ENCODE measurements around the gene GLB1L2. TPM values are rescaled to one million over a fixed set of nuclear protein-coding genes. Genes with fewer than 3 reads are reported as not detected.

The GLB1L2 gene
- total and polyA plus RNA-seq, 2 experiments from 2014 or later: 3.3 to 12.3 TPM

DNA sequence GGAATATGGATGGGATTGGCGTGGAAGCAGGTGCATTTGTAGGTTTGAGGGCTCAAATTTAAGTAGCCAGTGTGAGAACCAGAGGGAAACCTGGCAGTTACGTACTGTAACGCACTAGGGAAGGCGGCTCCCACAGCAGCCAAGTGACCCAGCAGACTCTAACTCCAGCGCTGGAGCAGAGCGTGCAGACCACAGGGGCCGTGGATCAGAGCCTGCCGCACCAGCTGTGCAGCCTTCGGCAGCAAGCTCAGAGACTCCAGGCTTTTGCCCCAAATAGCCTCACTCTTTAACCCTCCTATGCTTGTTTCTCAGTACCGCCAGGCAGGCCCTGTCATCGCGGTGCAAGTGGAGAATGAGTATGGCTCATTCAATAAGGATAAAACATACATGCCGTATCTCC, 43.3 kb upstream of the GLB1L2 start (continued):
- TF ChIP-seq, protein P1, sequence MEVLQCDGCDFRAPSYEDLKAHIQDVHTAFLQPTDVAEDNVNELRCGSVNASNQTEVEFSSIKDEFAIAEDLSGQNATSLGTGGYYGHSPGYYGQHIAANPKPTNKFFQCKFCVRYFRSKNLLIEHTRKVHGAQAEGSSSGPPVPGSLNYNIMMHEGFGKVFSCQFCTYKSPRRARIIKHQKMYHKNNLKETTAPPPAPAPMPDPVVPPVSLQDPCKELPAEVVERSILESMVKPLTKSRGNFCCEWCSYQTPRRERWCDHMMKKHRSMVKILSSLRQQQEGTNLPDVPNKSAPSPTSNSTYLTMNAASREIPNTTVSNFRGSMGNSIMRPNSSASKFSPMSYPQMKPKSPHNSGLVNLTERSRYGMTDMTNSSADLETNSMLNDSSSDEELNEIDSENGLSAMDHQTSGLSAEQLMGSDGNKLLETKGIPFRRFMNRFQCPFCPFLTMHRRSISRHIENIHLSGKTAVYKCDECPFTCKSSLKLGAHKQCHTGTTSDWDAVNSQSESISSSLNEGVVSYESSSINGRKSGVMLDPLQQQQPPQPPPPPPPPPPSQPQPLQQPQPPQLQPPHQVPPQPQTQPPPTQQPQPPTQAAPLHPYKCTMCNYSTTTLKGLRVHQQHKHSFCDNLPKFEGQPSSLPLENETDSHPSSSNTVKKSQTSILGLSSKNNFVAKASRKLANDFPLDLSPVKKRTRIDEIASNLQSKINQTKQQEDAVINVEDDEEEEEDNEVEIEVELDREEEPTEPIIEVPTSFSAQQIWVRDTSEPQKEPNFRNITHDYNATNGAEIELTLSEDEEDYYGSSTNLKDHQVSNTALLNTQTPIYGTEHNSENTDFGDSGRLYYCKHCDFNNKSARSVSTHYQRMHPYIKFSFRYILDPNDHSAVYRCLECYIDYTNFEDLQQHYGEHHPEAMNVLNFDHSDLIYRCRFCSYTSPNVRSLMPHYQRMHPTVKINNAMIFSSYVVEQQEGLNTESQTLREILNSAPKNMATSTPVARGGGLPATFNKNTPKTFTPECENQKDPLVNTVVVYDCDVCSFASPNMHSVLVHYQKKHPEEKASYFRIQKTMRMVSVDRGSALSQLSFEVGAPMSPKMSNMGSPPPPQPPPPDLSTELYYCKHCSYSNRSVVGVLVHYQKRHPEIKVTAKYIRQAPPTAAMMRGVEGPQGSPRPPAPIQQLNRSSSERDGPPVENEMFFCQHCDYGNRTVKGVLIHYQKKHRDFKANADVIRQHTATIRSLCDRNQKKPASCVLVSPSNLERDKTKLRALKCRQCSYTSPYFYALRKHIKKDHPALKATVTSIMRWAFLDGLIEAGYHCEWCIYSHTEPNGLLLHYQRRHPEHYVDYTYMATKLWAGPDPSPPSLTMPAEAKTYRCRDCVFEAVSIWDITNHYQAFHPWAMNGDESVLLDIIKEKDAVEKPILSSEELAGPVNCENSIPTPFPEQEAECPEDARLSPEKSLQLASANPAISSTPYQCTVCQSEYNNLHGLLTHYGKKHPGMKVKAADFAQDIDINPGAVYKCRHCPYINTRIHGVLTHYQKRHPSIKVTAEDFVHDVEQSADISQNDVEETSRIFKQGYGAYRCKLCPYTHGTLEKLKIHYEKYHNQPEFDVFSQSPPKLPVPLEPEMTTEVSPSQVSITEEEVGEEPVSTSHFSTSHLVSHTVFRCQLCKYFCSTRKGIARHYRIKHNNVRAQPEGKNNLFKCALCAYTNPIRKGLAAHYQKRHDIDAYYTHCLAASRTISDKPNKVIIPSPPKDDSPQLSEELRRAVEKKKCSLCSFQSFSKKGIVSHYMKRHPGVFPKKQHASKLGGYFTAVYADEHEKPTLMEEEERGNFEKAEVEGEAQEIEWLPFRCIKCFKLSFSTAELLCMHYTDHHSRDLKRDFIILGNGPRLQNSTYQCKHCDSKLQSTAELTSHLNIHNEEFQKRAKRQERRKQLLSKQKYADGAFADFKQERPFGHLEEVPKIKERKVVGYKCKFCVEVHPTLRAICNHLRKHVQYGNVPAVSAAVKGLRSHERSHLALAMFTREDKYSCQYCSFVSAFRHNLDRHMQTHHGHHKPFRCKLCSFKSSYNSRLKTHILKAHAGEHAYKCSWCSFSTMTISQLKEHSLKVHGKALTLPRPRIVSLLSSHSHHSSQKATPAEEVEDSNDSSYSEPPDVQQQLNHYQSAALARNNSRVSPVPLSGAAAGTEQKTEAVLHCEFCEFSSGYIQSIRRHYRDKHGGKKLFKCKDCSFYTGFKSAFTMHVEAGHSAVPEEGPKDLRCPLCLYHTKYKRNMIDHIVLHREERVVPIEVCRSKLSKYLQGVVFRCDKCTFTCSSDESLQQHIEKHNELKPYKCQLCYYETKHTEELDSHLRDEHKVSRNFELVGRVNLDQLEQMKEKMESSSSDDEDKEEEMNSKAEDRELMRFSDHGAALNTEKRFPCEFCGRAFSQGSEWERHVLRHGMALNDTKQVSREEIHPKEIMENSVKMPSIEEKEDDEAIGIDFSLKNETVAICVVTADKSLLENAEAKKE (CRISPR knock-in tag; IDR thresholded peaks at IDR 0.05): no peak
- TF ChIP-seq, protein P2, sequence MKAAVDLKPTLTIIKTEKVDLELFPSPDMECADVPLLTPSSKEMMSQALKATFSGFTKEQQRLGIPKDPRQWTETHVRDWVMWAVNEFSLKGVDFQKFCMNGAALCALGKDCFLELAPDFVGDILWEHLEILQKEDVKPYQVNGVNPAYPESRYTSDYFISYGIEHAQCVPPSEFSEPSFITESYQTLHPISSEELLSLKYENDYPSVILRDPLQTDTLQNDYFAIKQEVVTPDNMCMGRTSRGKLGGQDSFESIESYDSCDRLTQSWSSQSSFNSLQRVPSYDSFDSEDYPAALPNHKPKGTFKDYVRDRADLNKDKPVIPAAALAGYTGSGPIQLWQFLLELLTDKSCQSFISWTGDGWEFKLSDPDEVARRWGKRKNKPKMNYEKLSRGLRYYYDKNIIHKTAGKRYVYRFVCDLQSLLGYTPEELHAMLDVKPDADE (IDR thresholded peaks at IDR 0.05): no peak

DNA sequence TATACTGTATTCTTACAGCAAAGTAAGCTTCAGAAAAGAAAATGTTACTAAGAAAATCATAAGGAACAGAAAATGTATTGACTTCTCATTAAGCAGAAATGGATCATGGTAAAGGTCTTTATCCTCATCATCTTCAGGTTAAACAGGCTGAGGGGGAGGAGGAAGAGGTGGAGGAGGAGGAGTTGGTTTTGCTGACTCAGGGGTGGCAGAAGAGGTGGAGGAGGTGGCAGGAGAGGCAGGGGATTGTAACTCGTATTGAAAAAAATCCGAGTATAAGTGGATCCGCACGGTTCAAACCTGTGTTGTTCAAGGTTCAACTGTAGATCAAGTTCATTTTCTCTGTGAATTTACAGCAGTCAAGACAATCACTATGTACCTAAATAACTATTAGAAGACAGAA, 42.6 kb upstream of the GLB1L2 start:
- no peaks in the 10 kb centered on the region for H3K9me3 Mint-ChIP-seq
- H3K36me3 ChIP-seq (ENCODE audit: insufficient read depth): peaks cover 21% of the 10 kb centered on the region
- no peak overlapping the region for H2AFZ ChIP-seq
- no peaks in the 10 kb centered on the region for H3F3A ChIP-seq (replicated peaks; ENCODE audit: low read depth)
- no peaks in the 10 kb centered on the region for H4K20me1 ChIP-seq (replicated peaks; ENCODE audit: insufficient read depth)
- peak overlapping the region; percentile 92 for H3K27ac Mint-ChIP-seq
- H3K4me1 ChIP-seq (ENCODE audit: insufficient read depth): 0 out of 2 replicates have a peak, but pooled peaks cover 6% of the 10 kb centered on the region
- no peaks in the 10 kb centered on the region for H3K27me3 ChIP-seq (ENCODE audit: insufficient read depth)
- no peak for DNase-seq (ENCODE audit: low spot score)
- no peak overlapping the region for H3K4me3 ChIP-seq
- no peaks in the 10 kb centered on the region for H3K79me2 ChIP-seq (replicated peaks; ENCODE audit: insufficient read depth)
- H3K27me3 Mint-ChIP-seq (ENCODE audit: insufficient read depth, low read depth, poor library complexity): peaks cover 9% of the 10 kb centered on the region
- H3K4me3 Mint-ChIP-seq: no peak overlapping the region
- H3K9me2 ChIP-seq (ENCODE audit: insufficient read depth): no peaks in the 10 kb centered on the region
- H3K4me2 ChIP-seq: no peak overlapping the region
- peaks cover 70% of the 10 kb centered on the region for H3K36me3 Mint-ChIP-seq (ENCODE audit: low read depth)
- ATAC-seq: no peak
- peaks cover 25% of the 10 kb centered on the region for H3K4me1 Mint-ChIP-seq
- H3K27ac ChIP-seq (ENCODE audit: low read depth): no peak overlapping the region
- TF ChIP-seq NANOG (IDR thresholded peaks at IDR 0.05; ENCODE audit: borderline replicate concordance): no peak
- TF ChIP-seq EZH2 (IDR thresholded peaks at IDR 0.05; ENCODE audit: low read depth, unreplicated experiment): no peak
- TF ChIP-seq, protein P2 (IDR thresholded peaks at IDR 0.05): no peak
- no peak for TF ChIP-seq POLR2AphosphoS5 (IDR thresholded peaks at IDR 0.05; ENCODE audit: low read depth)
- no peak for TF ChIP-seq CREB1 (CRISPR knock-in tag; IDR thresholded peaks at IDR 0.05; ENCODE audit: low read depth)
- no peak for TF ChIP-seq STAT1 (IDR thresholded peaks at IDR 0.05; ENCODE audit: unreplicated experiment)
- TF ChIP-seq, protein P1 (CRISPR knock-in tag; IDR thresholded peaks at IDR 0.05): no peak

Measured in GM23338 (cell line).